Thyroid gland (tissue), 4 donors: Measurements from ENCODE around the gene ERGIC3. TPM values are rescaled to one million over a fixed set of nuclear protein-coding genes. Genes with fewer than 3 reads are reported as not detected.

Experiments
- DNase-seq, 2 donors: peaks; one replicate each; pipeline ENCODE4 v3.0.0-alpha.2; 2019
- H3K27ac ChIP-seq, 3 donors: fragments of 200-600 bp; sonication (generic); 1 replicate in 2 of 3; 2 replicates in 1 of 3; pipeline ENCODE4 v1.5.1; 2016 to 2019; ENCODE audit warnings: mild to moderate bottlenecking in 1 of 3, moderate library complexity in 1 of 3
- H3K27me3 ChIP-seq: fragments of 200-600 bp; sonication (generic); one replicate; pipeline ENCODE4 v1.5.1; 2019
- H3K36me3 ChIP-seq, 2 donors: fragments of 200-600 bp; sonication (generic); one replicate each; pipeline ENCODE4 v1.5.1; 2016 to 2019
- H3K4me1 ChIP-seq, 2 donors: fragments of 200-600 bp; sonication (generic); one replicate each; pipeline ENCODE4 v1.5.1; 2017 to 2019
- H3K4me3 ChIP-seq, 3 donors: fragments of 200-600 bp; sonication (generic); replicated peaks in 1 of 3; 1 replicate in 2 of 3; 2 replicates in 1 of 3; pipeline ENCODE4 v1.5.1; 2016; ENCODE audit warnings: mild to moderate bottlenecking in 1 of 3
- H3K9me3 ChIP-seq: fragments of 200-600 bp; sonication (generic); one replicate; pipeline ENCODE4 v1.5.1; 2017
- POLR2A ChIP-seq, 2 donors: fragments of 450-650 bp; IDR thresholded peaks; one replicate each; pipeline ENCODE4 v1.6.1; 2017; ENCODE audit warnings: antibody characterized with exemption in 2 of 2, mild to moderate bottlenecking in 2 of 2, moderate library complexity in 1 of 2
- WGBS, 2 donors: methylation state at CpG; one replicate each; pipeline ENCODE4 v1.1.5; 2017; 5-methylcytosine and 5-hydroxymethylcytosine counted together
- intact Hi-C: fragments of 100-400 bp; cut with DNase I; formaldehyde crosslinking; loops from one replicate; pipeline ENCODE4 v1.15.1; 2023
- total RNA-seq, 4 donors: library from RNA; depleted of rRNA; stranded (reverse); fragments of >200 nt; gene quantifications; one replicate each; pipeline ENCODE4 v1.2.3, GENCODE V29; 2016
- TF ChIP-seq, protein P1 (sequence below), 6 experiments: fragments of 200-600 bp in 3 of 6; fragments of 450-650 bp in 3 of 6; sonication (generic) in 3 of 6; IDR thresholded peaks; one replicate each; pipeline ENCODE4 v1.5.1; 2016 to 2019; ENCODE audit warnings: antibody characterized with exemption in 6 of 6, mild to moderate bottlenecking in 2 of 6, inconsistent platforms in 1 of 6, moderate library complexity in 1 of 6

The ERGIC3 gene
- total RNA-seq: 100 to 1,000 TPM; 194 to 419 (median 250) TPM

GRCh38 chr20:35541783-35542662, at the start of gene ERGIC3:
Gene ERGIC3 (plus strand): TSS chr20:35542078. CDS start chr20:35542098, 20 bp downstream.
- TF ChIP-seq, protein P1, sequence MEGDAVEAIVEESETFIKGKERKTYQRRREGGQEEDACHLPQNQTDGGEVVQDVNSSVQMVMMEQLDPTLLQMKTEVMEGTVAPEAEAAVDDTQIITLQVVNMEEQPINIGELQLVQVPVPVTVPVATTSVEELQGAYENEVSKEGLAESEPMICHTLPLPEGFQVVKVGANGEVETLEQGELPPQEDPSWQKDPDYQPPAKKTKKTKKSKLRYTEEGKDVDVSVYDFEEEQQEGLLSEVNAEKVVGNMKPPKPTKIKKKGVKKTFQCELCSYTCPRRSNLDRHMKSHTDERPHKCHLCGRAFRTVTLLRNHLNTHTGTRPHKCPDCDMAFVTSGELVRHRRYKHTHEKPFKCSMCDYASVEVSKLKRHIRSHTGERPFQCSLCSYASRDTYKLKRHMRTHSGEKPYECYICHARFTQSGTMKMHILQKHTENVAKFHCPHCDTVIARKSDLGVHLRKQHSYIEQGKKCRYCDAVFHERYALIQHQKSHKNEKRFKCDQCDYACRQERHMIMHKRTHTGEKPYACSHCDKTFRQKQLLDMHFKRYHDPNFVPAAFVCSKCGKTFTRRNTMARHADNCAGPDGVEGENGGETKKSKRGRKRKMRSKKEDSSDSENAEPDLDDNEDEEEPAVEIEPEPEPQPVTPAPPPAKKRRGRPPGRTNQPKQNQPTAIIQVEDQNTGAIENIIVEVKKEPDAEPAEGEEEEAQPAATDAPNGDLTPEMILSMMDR (IDR thresholded peaks at IDR 0.05): no peak
- peak; percentile 67 to 77 for TF ChIP-seq POLR2A (IDR thresholded peaks at IDR 0.05)
- Histone ChIP-seq H3K27ac (peak within 1 kb of the TSS; percentile 35 to 80 (median 78)), H3K27me3 (no peaks in the 10 kb centered on the region), H3K36me3 (no peaks in the 10 kb centered on the region), H3K4me3 (peak within 1 kb of the TSS in 2 of 3 donors; percentile 81 to 87), H3K9me3 (no peaks in the 10 kb centered on the region), H3K4me1 (peaks cover 15 to 21% of the 10 kb centered on the region in 2 donors)
- DNase-seq: peak; percentile 96 to 97
- 4 to 6% methylated on average over 30 to 31 of the region's 57 CpGs for WGBS, 2 donors
- intact Hi-C loops: no loop called here

- TF ChIP-seq, protein P1 (IDR thresholded peaks at IDR 0.05): no peak
- no peak for TF ChIP-seq POLR2A (IDR thresholded peaks at IDR 0.05)
- intact Hi-C loops: no loop called here
- WGBS, 2 donors: 97% methylated on average over 6 of the region's 6 CpGs
- Histone ChIP-seq H3K27me3 (no peaks in the 10 kb centered on the region), H3K27ac (no peak overlapping the region), H3K4me1 (no peaks in the 10 kb centered on the region), H3K9me3 (no peaks in the 10 kb centered on the region), H3K4me3 (no peak overlapping the region), H3K36me3 (peaks cover 41 to 46% of the 10 kb centered on the region in 2 donors)
- no peak for DNase-seq
Measured at GRCh38 chr20:35492352-35492751, 49.5 kb upstream of the ERGIC3 start.

DNA sequence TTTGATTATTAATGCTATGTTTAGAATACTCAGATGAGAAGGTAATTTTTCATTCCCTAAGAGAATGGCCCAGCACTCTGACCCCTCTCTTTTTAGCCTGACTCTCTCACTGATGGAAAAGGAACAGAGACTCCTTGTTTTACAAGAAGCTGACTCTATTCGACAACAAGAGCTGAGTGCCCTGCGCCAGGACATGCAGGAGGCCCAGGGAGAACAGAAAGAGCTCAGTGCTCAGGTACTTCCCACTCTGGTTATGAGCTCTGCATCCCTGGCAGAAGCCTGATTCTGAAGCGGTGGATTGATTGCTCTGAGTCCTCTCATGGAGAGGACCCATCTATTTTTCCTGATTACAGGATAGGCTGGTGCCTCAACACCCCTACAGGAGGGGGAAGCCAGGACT, 45.4 kb upstream of the ERGIC3 start:
- 91 to 93% methylated on average over 3 of the region's 3 CpGs for WGBS, 2 donors
- H3K9me3 ChIP-seq: no peaks in the 10 kb centered on the region
- no peak overlapping the region for H3K27ac ChIP-seq
- H3K4me3 ChIP-seq: no peak overlapping the region
- TF ChIP-seq, protein P1 (IDR thresholded peaks at IDR 0.05): no peak
- no peak for TF ChIP-seq POLR2A (IDR thresholded peaks at IDR 0.05)
- no peaks in the 10 kb centered on the region for H3K4me1 ChIP-seq
- H3K27me3 ChIP-seq: no peaks in the 10 kb centered on the region
- H3K36me3 ChIP-seq: peaks cover 36 to 67% of the 10 kb centered on the region in 2 donors
- intact Hi-C loops: no loop called here
- no peak for DNase-seq

DNA sequence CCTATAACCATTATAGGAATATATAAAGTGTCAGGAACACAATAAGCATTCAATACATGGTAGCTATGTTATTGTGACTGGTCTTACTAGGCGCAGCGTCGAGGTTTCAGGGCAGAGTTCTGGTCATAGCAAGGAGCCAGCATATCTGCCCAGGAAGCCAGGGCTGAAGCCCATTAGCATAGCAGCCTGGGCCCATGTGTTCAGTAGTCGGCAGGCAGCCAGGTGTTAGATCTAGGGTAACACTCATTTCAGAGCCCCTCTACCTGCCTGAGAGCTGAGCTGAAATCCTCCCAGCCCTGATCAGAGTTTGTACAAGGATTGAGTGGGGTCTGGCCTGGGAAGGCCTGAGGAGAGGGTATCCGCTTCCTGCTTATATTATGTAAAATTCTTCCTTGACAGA, 44.6 kb upstream of the ERGIC3 start:
- H3K4me3 ChIP-seq: no peak overlapping the region
- H3K36me3 ChIP-seq: peaks cover 34 to 66% of the 10 kb centered on the region in 2 donors
- H3K4me1 ChIP-seq: no peaks in the 10 kb centered on the region
- H3K9me3 ChIP-seq: no peaks in the 10 kb centered on the region
- no peak for TF ChIP-seq POLR2A (IDR thresholded peaks at IDR 0.05)
- TF ChIP-seq, protein P1 (IDR thresholded peaks at IDR 0.05): no peak
- WGBS, 2 donors: 89 to 98% methylated on average over 4 to 5 of the region's 5 CpGs
- intact Hi-C loops: no loop called here
- no peaks in the 10 kb centered on the region for H3K27me3 ChIP-seq
- DNase-seq: no peak
- no peak overlapping the region for H3K27ac ChIP-seq

DNA sequence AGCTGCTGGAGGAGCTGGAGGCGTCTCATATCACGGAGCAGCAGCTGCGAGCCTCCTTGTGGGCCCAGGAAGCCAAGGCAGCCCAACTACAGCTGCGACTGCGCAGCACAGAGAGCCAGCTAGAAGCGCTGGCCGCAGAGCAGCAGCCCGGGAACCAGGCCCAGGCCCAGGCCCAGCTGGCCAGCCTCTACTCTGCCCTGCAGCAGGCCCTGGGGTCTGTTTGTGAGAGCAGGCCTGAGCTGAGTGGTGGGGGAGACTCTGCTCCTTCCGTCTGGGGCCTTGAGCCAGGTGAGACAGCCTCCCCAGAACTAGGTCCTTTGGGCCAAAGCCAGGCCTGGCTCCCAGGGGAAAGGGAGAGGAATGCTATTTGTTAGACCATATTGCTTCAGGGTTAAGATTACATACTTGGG, 44.1 kb upstream of the ERGIC3 start:
- WGBS, 2 donors: 80 to 88% methylated on average over 6 to 7 of the region's 9 CpGs
- no peak overlapping the region for H3K27ac ChIP-seq
- peak in 1 of 2 donors; percentile 6 for DNase-seq
- H3K4me3 ChIP-seq: no peak overlapping the region
- H3K9me3 ChIP-seq: no peaks in the 10 kb centered on the region
- peaks cover 38 to 68% of the 10 kb centered on the region in 2 donors for H3K36me3 ChIP-seq
- TF ChIP-seq, protein P1 (IDR thresholded peaks at IDR 0.05): no peak
- TF ChIP-seq POLR2A (IDR thresholded peaks at IDR 0.05): no peak
- H3K27me3 ChIP-seq: no peaks in the 10 kb centered on the region
- H3K4me1 ChIP-seq: no peaks in the 10 kb centered on the region
- intact Hi-C loops: no loop called here
